Endodermal cell (in vitro differentiated cells): Measurements from ENCODE around the gene GARIN5B. TPM values are rescaled to one million over a fixed set of nuclear protein-coding genes. Genes with fewer than 3 reads are reported as not detected.

Experiments
- DNase-seq: peaks from one replicate; pipeline ENCODE4 v3.0.0-alpha.2; 2017
- H3K27ac ChIP-seq: 2 replicates; pipeline ENCODE4 v1.5.1; 2013; ENCODE audit warnings: mild to moderate bottlenecking, low read depth, low read length, moderate library complexity
- H3K27me3 ChIP-seq: 2 replicates; pipeline ENCODE4 v1.6.1; 2013; ENCODE audit warnings: mild to moderate bottlenecking, low read length, moderate library complexity; ENCODE audit not compliant: insufficient read depth, control insufficient read depth, poor library complexity, severe bottlenecking
- H3K36me3 ChIP-seq: 2 replicates; pipeline ENCODE4 v1.7.0; 2013; ENCODE audit warnings: mild to moderate bottlenecking, low read length, moderate library complexity; ENCODE audit not compliant: control insufficient read depth, insufficient read depth
- H3K4me1 ChIP-seq: one replicate; pipeline ENCODE4 v1.7.0; 2013; ENCODE audit warnings: low read length; ENCODE audit not compliant: control insufficient read depth, insufficient read depth
- H3K4me3 ChIP-seq: 2 replicates; pipeline ENCODE4 v1.5.1; 2013; ENCODE audit warnings: mild to moderate bottlenecking, low read length, moderate library complexity
- H3K9ac ChIP-seq: 2 replicates; pipeline ENCODE4 v1.6.1; 2013; ENCODE audit warnings: mild to moderate bottlenecking, low read length, moderate library complexity; ENCODE audit not compliant: poor library complexity, severe bottlenecking; ENCODE audit errors: extremely low read depth
- H3K9me3 ChIP-seq: 2 replicates; pipeline ENCODE4 v1.6.1; 2013; ENCODE audit warnings: mild to moderate bottlenecking, low read length, moderate library complexity; ENCODE audit not compliant: control insufficient read depth
- H3K27ac Mint-ChIP-seq: 2 replicates; pipeline ENCODE4 v1.8.0; 2020; ENCODE audit warnings: mixed read lengths
- H3K27me3 Mint-ChIP-seq: 2 replicates; pipeline ENCODE4 v1.8.0; 2021; ENCODE audit warnings: mild to moderate bottlenecking, mixed read lengths; ENCODE audit not compliant: insufficient read depth
- H3K36me3 Mint-ChIP-seq: 2 replicates; pipeline ENCODE4 v1.8.0; 2020; ENCODE audit warnings: low read depth, mixed read lengths
- H3K4me1 Mint-ChIP-seq: 2 replicates; pipeline ENCODE4 v1.8.0; 2020; ENCODE audit warnings: mixed read lengths
- H3K4me3 Mint-ChIP-seq: 2 replicates; pipeline ENCODE4 v1.8.0; 2020; ENCODE audit warnings: mild to moderate bottlenecking, moderate library complexity, mixed read lengths
- H3K9me3 Mint-ChIP-seq: 2 replicates; pipeline ENCODE4 v1.8.0; 2020; ENCODE audit warnings: mild to moderate bottlenecking, mixed read lengths
- CTCF ChIP-seq: fragments of 200-600 bp; sonication (generic); conservative IDR thresholded peaks from 2 replicates; pipeline ENCODE4 v1.5.0; 2021; ENCODE audit warnings: antibody characterized with exemption, mild to moderate bottlenecking
- WGBS, 2 experiments: methylation state at CpG; one replicate each; pipeline versions ENCODE4 v1.1.5 to v1.1.7; 2013; ENCODE audit warnings: missing lambda C conversion rate in 2 of 2, mixed read lengths in 1 of 2; ENCODE audit not compliant: insufficient coverage in 1 of 2, insufficient read length in 1 of 2; 5-methylcytosine and 5-hydroxymethylcytosine counted together
- total RNA-seq, 2 donors: library from RNA; stranded (reverse); fragmentation: NEBNext Ultra II Directional in 1 of 2; extraction: Animal tissue kit (Norgen Biotek cat#: 25700) in 1 of 2; gene quantifications; 2 replicates in 1 of 2; 3 replicates in 1 of 2; pipeline ENCODE4 v1.2.1, GENCODE V29; 2021

Gene GARIN5B
- total RNA-seq, 2 donors from 2014 or later: 0.09 to 0.11 TPM

GRCh38 chr19:55406826-55407549 is 43.9 kb upstream of the GARIN5B start:
- H3K9me3 ChIP-seq: peaks cover 31% of the 10 kb centered on the region
- H3K4me3 Mint-ChIP-seq: peak overlapping the region; percentile 79
- peak overlapping the region; percentile 98 for H3K27ac ChIP-seq
- no peak for TF ChIP-seq CTCF
- peaks cover 2% of the 10 kb centered on the region for H3K4me1 ChIP-seq
- H3K36me3 Mint-ChIP-seq: peaks cover 46% of the 10 kb centered on the region
- peak overlapping the region; percentile 92 for H3K4me3 ChIP-seq
- WGBS, 2 experiments: 5 to 15% methylated on average over 18 to 35 of the region's 35 CpGs
- peak; percentile 45 for DNase-seq
- peaks cover 45% of the 10 kb centered on the region for H3K36me3 ChIP-seq
- H3K27me3 ChIP-seq: no peaks in the 10 kb centered on the region
- peaks cover 31% of the 10 kb centered on the region for H3K9me3 Mint-ChIP-seq
- H3K9ac ChIP-seq: peak overlapping the region; percentile 84
- peaks cover 26% of the 10 kb centered on the region for H3K27me3 Mint-ChIP-seq
- H3K27ac Mint-ChIP-seq: peak overlapping the region; percentile 62
- H3K4me1 Mint-ChIP-seq: peaks cover 14% of the 10 kb centered on the region

DNA sequence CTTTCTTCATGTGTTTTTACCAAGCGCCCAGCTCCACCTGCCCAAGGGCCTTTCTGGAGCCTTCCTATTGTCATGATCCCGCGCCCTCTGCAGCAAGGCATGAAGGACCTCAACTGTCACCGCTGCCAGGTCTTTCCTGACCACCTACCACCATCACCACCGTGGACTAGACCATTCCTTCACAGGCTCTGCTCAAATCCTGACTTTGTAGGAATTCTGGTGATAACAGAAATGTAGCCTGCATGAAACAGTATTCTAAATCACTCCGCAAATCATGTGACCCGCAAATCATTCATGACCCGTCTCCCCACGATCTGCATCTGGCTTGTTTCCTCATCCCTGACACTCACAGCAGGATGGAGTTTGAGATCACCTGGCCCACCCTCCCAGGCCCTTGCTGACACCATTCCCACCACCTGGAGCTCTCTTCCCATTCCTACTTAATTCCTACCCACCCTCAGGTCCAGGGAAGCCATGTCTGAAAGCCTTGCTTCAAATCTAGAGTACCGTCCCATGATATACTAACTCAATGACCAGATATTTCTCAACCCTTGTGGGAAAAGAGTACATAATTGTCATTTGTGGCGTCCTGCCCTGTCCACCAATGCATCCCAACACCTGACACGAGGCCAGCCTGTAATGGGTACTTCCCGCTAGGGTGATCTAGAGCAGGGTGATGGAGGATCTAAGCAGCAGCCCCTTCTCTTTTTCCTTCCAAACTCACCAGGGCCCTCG is 43.2 kb upstream of the GARIN5B start:
- Mint-ChIP-seq H3K4me1 (peaks cover 14% of the 10 kb centered on the region), H3K4me3 (peak overlapping the region; percentile 79), H3K36me3 (peaks cover 50% of the 10 kb centered on the region), H3K27me3 (peaks cover 19% of the 10 kb centered on the region), H3K27ac (peak overlapping the region; percentile 62), H3K9me3 (peaks cover 28% of the 10 kb centered on the region)
- Histone ChIP-seq H3K36me3 (peaks cover 48% of the 10 kb centered on the region), H3K4me3 (peak overlapping the region; percentile 92), H3K27ac (no peak overlapping the region), H3K27me3 (no peaks in the 10 kb centered on the region), H3K4me1 (peaks cover 2% of the 10 kb centered on the region), H3K9ac (peak overlapping the region; percentile 84), H3K9me3 (peaks cover 30% of the 10 kb centered on the region)
- DNase-seq: peak; percentile 39
- no peak for TF ChIP-seq CTCF
- 83 to 89% methylated on average over 9 to 14 of the region's 14 CpGs for WGBS, 2 experiments

- Mint-ChIP-seq H3K27ac (peak overlapping the region; percentile 62), H3K36me3 (peaks cover 53% of the 10 kb centered on the region), H3K4me1 (peaks cover 14% of the 10 kb centered on the region), H3K27me3 (peaks cover 13% of the 10 kb centered on the region), H3K4me3 (peak overlapping the region; percentile 79), H3K9me3 (peaks cover 24% of the 10 kb centered on the region)
- peak; percentile 25 for DNase-seq
- peak overlapping the region; percentile 92 for H3K4me3 ChIP-seq
- no peak overlapping the region for H3K9ac ChIP-seq
- peaks cover 23% of the 10 kb centered on the region for H3K9me3 ChIP-seq
- H3K4me1 ChIP-seq: peaks cover 2% of the 10 kb centered on the region
- no peak overlapping the region for H3K27ac ChIP-seq
- 89 to 100% methylated on average over 4 to 5 of the region's 5 CpGs for WGBS, 2 experiments
- H3K27me3 ChIP-seq: no peaks in the 10 kb centered on the region
- no peak for TF ChIP-seq CTCF
- peaks cover 48% of the 10 kb centered on the region for H3K36me3 ChIP-seq
These were observed 42.6 kb upstream of the GARIN5B start for GRCh38 chr19:55405638-55406037.
